NCI-H128 (cell line): ENCODE results near the gene LTBP1.
"Not testable (repeated sequence)": the region's sequence is repeated elsewhere in the genome, so short reads cannot be mapped to it uniquely, and the experiment has no call there.

Source experiments
- DNase-seq: peaks from one replicate; lab custom pipeline; 2025; ENCODE audit not compliant: unreplicated experiment; lab: John Stamatoyannopoulos, UW

The LTBP1 gene

DNA sequence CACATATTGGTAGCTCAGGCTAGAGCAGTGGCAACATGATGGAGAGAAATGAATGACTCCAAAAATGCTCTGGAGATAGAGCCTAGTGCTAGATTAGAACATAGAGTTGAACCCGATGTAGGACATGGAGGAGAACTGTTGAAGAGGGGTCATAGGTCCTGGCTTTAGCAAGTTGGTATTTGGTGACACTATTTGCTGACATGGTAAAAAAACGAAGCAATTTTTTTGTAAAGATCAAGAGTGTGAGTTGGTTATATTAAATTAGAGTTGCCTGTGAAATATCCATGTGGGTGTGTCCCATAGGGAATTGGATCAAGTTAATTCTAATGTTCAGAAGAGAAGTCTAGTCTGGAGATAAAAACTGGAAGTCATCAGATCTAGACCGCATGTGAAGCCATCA lies 386.7 kb downstream of the LTBP1 start:
- no peak for DNase-seq

DNA sequence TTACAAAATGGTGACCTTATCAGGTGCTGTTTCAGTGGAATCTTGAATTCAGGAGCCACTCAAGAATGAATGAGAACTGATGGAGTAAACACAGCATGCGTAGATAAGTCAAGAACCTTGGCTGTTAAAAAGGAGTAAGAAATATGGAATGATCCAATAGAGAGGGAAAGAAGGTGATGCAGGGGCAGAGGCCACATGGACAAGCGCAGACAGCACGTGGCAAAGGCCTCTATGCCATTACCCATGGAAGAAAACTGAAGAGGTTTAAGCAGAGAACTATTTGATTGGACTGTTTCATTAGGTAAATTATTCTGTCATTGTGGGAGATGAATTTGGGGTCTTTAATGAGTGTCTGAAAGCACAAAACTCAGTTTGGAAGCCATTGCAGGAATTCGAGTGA lies 387.3 kb downstream of the LTBP1 start:
- no peak for DNase-seq

DNA sequence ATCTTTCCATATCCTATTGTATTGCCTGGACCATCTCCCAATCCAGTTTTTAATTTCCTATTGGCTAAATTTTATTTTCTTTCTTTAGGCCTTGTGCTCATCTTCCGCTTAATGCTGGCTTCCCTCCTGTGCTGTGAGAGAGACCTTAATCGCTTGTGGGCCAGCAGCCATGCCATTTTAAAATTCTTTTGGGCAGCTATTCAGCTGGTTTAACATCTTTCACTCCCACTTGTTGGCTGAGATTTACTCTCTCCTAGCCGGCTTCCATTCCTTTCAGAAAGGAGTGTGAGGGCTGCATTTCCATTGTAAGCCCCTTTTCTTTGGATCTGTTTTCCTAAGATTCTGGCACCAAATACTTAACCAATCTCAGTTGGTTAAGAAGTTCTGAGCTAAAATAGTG lies 388.8 kb downstream of the LTBP1 start:
- DNase-seq = no peak

GRCh38 chr2:33336036-33336625 lies 389.4 kb downstream of the LTBP1 start:
- DNase-seq = no peak

DNA sequence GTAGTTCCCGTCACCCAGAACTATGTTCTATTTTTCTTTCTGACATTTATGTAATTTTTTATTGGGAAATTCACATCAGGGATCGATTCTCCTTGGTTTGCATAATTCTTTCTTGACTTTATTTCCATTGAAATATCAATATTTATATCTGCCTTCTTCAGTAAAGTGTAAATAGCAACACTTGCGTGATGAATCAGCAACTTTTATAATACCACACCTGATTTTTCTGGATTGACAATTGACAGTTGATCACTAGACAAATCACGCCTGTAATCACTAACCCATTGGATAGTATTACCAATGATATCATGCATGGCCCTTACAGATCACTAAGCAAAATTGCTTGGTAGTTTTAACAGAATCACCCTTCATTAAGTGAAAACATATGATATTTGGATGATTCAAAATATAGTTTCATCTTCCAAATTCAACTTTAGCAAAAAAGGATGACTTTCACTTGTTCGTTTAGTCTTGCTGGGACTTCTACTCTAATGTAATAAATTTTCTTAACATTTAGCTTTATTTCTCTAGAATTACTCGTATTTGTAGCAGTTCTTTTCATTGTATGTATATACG lies 390.7 kb downstream of the LTBP1 start:
- no peak for DNase-seq

GRCh38 chr2:33337981-33338380 lies 391.2 kb downstream of the LTBP1 start:
- DNase-seq = no peak

DNA sequence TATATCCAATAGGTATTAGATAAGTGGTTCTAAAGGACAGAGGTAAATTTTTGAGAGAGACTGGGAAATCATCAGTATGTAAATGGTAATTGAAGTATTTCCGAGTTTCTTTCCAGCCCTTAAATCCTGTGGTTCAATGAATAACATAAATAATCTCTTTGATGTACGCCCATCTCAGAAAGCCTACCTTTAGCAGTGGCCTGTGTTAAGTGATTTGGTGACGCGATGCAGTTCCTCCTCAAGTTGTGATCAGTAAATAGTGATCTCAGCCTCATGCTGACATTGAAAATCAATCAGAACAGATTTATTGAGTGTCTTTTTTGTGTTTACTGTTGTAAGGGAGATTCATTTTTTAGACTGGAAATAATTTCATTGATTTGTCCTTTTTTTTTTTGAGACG lies 392.5 kb downstream of the LTBP1 start:
- DNase-seq = no peak

DNA sequence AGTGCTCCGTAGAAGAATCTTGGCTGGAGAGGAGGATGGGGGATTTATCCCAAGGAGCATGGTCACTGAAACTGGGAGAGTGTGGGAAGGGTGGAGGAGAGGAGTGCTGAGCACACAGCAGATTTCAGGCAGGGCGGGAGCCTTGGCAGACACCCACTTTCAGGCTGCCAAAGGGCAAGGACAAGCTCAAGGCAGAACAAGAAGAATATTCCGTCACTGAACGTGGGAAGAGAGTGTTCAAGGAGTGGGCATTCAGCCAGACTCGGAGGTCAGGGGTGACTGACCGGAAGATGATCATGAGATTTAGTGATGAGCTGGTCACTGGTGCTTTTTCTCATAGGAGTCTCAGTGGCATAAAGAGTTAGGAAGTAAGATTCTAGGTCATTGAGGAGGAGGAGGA lies 393.5 kb downstream of the LTBP1 start:
- DNase-seq = no peak

DNA sequence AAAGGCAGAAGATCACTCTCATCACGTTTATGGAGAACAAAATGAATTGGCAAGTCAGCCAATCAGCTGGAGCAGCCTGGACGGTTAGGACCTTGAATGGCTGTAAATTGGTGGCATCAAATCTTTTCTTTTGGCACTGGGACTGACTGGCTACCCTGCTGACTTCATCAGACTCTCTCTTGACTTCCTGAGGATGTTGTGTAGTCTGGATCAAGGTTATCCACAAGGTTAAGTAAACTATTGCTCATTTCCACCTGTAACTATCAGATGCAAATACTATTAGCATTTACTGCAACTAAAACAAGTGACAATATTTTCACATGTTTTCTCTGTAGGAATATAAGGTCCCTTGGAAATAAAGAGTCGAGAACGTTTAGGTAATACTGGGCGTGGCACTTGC lies 395.4 kb downstream of the LTBP1 start:
- no peak for DNase-seq

DNA sequence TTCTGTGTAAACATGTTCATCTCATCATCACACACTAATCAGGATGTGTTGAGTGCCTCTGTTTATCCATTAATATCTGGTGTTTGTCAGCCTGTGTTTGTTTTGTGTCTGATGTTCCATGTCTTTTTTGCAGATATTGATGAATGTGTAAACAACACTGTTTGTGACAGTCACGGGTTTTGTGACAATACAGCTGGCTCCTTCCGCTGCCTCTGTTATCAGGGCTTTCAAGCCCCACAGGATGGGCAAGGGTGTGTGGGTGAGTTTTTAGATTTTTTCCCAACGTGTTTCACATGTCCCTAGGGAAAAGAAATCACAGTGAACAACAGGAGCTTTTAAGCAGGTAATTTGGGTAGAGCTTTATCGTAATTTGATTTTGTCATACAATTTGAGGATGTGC lies 396.0 kb downstream of the LTBP1 start:
- DNase-seq = no peak

DNA sequence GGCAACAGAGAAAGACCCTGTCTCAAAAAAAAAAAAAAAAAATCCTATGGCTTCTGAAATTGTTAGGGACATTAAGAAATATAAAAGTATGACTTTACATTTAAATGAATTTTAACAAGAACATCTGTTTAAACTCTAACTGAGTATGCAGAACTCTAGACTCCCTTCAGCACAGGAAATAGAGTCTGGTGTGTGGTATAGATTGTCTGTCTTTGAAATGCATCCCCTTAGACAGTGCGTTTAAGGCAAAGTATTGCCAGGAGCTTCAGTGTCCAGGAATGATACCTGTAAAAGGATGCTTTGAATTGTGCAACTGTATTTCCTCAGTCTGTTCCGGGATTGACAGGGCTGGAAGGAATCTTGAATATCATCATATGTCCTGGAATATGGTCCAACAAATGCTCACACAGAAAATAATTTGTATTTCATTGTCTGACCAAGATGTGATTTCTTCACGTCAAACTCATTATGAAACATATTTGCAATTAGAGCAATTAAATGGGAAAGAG lies 396.7 kb downstream of the LTBP1 start:
- DNase-seq = no peak

DNA sequence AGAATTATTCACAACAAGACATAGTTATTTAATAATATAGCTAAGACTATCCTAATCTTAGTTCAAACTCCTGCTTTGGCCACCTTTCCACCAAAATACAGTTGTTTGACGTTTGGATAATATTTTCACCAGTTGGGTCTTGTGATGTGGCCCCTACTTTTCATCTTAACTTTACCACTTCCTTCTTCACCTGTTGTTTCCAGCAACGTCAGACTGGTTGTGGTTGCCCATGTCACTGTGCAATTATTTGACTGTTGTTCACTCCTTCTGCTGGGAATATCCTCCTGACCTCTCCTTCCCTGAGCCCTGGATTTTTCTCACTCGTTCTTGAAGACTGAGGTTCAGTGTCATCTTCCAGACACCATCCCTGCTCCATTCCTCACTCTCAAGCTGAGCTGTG lies 397.5 kb downstream of the LTBP1 start:
- no peak for DNase-seq

DNA sequence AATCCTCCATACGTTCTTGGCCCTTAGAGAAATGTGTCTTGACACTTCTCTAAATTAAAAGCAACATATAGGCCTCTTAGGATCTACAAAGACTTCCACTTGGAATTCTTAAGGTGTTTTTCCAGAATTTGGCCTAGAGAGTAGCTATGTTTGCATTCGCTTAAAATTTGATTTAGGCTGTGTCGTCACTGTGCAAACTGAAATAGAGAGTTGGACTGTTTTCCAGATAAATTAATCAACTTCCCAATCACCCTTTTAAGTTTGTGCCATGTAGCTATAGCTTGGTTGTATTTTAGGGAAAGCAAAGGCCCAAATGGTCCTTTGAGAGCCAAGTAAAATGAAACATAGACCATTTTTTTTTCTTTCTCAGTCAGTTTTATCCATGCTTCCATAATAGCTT lies 401.1 kb downstream of the LTBP1 start:
- no peak for DNase-seq

GRCh38 chr2:33350632-33351031 lies 403.9 kb downstream of the LTBP1 start:
- no peak for DNase-seq

GRCh38 chr2:33351781-33352180 lies 405.0 kb downstream of the LTBP1 start:
- DNase-seq = no peak

DNA sequence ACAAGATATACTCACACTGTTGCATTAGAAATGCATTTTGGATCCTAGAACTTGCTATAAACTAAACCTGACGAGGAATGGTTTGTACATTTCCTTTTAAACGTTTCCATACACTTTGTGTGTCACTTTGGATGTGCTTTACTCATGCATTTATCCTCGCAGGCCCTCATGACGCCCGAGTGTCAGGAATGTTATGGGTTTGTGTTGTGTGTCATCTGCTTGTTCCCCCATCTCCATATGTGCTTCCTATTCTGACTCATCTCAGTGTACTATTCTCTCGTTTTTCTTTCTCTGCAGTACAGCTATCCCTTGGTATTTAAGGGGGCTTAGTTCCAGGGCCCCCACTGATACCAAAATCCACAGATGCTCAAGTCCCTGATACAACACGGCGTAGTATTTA lies 408.2 kb downstream of the LTBP1 start:
- no peak for DNase-seq

DNA sequence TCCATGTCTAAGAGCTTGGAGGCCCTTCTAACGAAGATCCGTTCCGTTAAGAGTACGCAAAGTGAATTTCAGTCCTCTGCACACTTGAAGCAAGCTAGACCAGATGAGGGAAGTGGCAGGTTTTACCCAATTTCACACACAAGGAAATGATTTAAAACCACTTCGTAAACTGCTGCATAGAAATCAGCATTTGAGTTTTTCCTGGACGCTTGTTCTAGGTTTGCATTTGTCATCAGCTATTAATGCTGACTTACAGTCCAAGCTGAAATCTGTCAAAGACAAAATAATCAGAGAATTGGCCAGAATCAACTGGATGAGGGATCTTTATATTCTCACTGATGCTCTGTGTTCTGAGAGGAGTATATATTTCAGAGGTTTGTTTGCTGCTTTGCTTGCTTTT lies 412.1 kb downstream of the LTBP1 start:
- DNase-seq = no peak

DNA sequence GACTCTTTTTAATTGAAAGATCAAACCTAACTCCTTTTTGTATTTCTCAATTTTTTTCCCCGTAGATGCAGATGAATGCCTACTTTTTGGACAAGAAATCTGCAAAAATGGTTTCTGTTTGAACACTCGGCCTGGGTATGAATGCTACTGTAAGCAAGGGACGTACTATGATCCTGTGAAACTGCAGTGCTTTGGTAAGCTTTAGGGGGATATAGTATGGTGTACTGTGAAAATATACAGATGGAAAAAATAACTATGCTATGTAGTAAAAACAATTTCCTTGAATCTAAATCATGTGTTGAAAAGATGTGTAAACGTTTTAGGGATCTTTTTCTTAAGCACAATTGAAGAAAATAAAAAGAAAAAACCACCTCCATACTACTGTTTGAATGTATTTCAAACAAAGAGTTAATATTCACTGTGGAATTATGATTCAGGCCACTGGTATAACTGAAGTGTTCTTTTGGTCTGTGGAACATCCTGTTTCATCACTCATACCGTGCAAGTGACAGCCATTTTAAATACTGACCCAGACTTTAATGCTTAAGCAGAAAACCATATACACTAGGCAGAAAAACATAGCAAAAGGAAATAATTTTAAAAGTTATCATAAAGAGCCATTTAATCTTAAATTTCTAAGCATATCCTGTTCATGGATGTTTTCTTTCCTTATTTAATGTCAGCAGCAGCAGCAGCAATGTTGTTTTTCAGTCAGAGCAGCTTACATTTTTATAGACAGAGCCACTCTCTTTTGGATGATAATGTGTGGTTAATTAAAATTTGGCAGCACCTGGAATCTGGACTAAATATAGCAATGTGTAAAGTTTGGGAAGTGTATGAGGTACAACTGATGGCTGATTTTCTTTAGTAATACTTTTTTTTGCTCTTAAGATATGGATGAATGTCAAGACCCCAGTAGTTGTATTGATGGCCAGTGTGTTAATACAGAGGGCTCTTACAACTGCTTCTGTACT lies 416.9 kb downstream of the LTBP1 start:
- DNase-seq = no peak

- no peak for DNase-seq
These were observed 418.7 kb downstream of the LTBP1 start for GRCh38 chr2:33365264-33365970.

- no peak for DNase-seq
These were observed 419.7 kb downstream of the LTBP1 start for GRCh38 chr2:33366473-33366872.

DNA sequence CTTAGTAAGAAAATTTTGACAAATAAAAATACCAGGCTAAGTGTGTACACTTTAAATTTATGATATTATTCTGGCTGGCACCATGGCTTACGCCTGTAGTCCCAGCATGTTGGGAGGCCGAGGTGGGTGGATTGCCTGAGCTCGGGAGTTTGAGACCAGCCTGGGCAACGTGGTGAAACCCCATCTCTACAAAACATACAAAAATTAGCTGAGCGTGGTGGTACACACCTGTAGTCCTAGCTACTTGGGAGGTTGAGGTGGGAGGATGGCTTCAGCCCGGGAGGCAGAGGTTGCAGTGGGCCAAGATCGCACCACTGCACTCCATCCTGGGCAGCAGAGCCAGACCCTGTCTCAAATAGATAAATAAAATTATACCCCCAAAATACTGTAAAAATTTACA lies 421.8 kb downstream of the LTBP1 start:
- DNase-seq = not testable (repeated sequence)
